GM12878 (cell line): ENCODE data around the gene ATL3. TPM values are rescaled to one million over a fixed set of nuclear protein-coding genes. Genes with fewer than 3 reads are reported as not detected.
A peak's percentile ranks its signal among the peaks of the same experiment; 100 is the strongest.

ENCODE experiments used
- ATAC-seq: fragments of 200-7000 bp; cut with Tn5 transposase; 3 replicates; pipeline ENCODE4 v1.9.1; 2020; ENCODE audit warnings: mild to moderate bottlenecking, moderate library complexity
- BruUV-seq: library from RNA; stranded (reverse); fragments of 400-500 nt; replicated peaks from 2 replicates; lab custom pipeline; 2021; lab: Mats Ljungman, UMichigan
- CTCF ChIA-PET: fragments of 300-600 bp; sonication (Branson Sonifier 250); formaldehyde crosslinking; extraction: SDS; loops from one replicate; lab custom pipeline; 2021; ENCODE audit warnings: inconsistent platforms; lab: Yijun Ruan, JAX
- POLR2A ChIA-PET: fragments of 350-600 bp; formaldehyde crosslinking; extraction: SDS; loops from one replicate; lab custom pipeline; 2021; ENCODE audit warnings: inconsistent platforms; lab: Charles Lee
- RAD21 ChIA-PET: fragments of 300-600 bp; sonication (Branson Sonifier 250); formaldehyde crosslinking; loops from one replicate; lab custom pipeline; 2023; ENCODE audit warnings: antibody characterized with exemption; ENCODE audit not compliant: unreplicated experiment; lab: Charles Lee
- SMC1A ChIA-PET: fragments of 300-600 bp; sonication (Branson Sonifier 250); formaldehyde crosslinking; loops from one replicate; lab custom pipeline; 2023; ENCODE audit not compliant: unreplicated experiment, uncharacterized antibody; lab: Charles Lee
- DNase-seq: peaks from one replicate; pipeline ENCODE4 v3.0.0-alpha.2; 2011; ENCODE audit warnings: low read depth, low spot score
- FAIRE-seq: peaks from 3 replicates; lab custom pipeline; 2011; peaks lifted over from hg19 to GRCh38; lab: Jason Lieb, UNC
- H2AFZ ChIP-seq: 2 replicates; pipeline ENCODE4 v1.6.0; 2011; ENCODE audit warnings: low read depth, low read length, control low read depth; ENCODE audit not compliant: control insufficient read depth
- H3K27ac ChIP-seq: 2 replicates; pipeline ENCODE4 v1.5.1; 2011; ENCODE audit warnings: control low read depth; ENCODE audit not compliant: control insufficient read depth, insufficient read depth
- H3K27me3 ChIP-seq, 2 experiments: replicated peaks in 1 of 2; 2 replicates each; pipeline versions ENCODE4 v1.6.0 to v1.6.1; 2011; ENCODE audit warnings: low read length in 1 of 2; ENCODE audit not compliant: control insufficient read depth in 2 of 2, insufficient read depth in 2 of 2
- H3K36me3 ChIP-seq, 2 experiments: 2 replicates each; pipeline ENCODE4 v1.5.1; 2011; ENCODE audit warnings: low read length in 1 of 2; ENCODE audit not compliant: control insufficient read depth in 2 of 2, insufficient read depth in 2 of 2
- H3K4me1 ChIP-seq: 2 replicates; pipeline ENCODE4 v1.6.1; 2011; ENCODE audit warnings: mild to moderate bottlenecking, low read length, moderate library complexity, mixed read lengths; ENCODE audit not compliant: control insufficient read depth, insufficient read depth
- H3K4me2 ChIP-seq: 2 replicates; pipeline ENCODE4 v1.6.0; 2011; ENCODE audit warnings: control low read depth; ENCODE audit not compliant: control insufficient read depth, insufficient read depth
- H3K4me3 ChIP-seq: fragments of 200-600 bp; sonication (generic); 2 replicates; pipeline ENCODE4 v1.5.1; 2016
- H3K79me2 ChIP-seq: 2 replicates; pipeline ENCODE4 v1.6.0; 2011; ENCODE audit warnings: low read length; ENCODE audit not compliant: control insufficient read depth, insufficient read depth
- H3K9ac ChIP-seq: 2 replicates; pipeline ENCODE4 v1.8.0; 2011; ENCODE audit warnings: low read length, control low read depth, mixed read lengths; ENCODE audit not compliant: control insufficient read depth, insufficient read depth
- H3K9me3 ChIP-seq: replicated peaks from 3 replicates; pipeline ENCODE4 v1.5.1; 2011; ENCODE audit warnings: mild to moderate bottlenecking, low read length; ENCODE audit not compliant: control insufficient read depth, insufficient read depth
- H4K20me1 ChIP-seq: 2 replicates; pipeline ENCODE4 v1.6.0; 2011; ENCODE audit not compliant: control insufficient read depth, insufficient read depth
- MEF2A ChIP-seq: IDR thresholded peaks from 2 replicates; pipeline ENCODE4 v1.6.1; 2011; ENCODE audit warnings: low read depth, mild to moderate bottlenecking, low read length, moderate library complexity; ENCODE audit not compliant: insufficient read depth
- NR2C1 ChIP-seq: fragments of 450-650 bp; IDR thresholded peaks from 2 replicates; pipeline ENCODE4 v1.6.1; 2017; ENCODE audit warnings: antibody characterized with exemption, mild to moderate bottlenecking, moderate library complexity
- NRF1 ChIP-seq: conservative IDR thresholded peaks from 2 replicates; pipeline ENCODE4 v1.6.1; 2011; ENCODE audit warnings: mild to moderate bottlenecking, low read depth, low read length, improper control_type of control experiment
- RAD21 ChIP-seq: IDR thresholded peaks from 2 replicates; pipeline ENCODE4 v1.6.1; 2011; ENCODE audit warnings: mild to moderate bottlenecking, low read depth, low read length, moderate library complexity; ENCODE audit not compliant: insufficient read depth
- REST ChIP-seq: IDR thresholded peaks from 2 replicates; pipeline ENCODE4 v1.6.1; 2012; ENCODE audit warnings: mild to moderate bottlenecking, low read depth, low read length
- SMC3 ChIP-seq: IDR thresholded peaks from 2 replicates; pipeline ENCODE4 v1.6.1; 2011; ENCODE audit warnings: low read length, improper control_type of control experiment, borderline replicate concordance
- WGBS: methylation state at CpG from one replicate; pipeline ENCODE4 v1.1.6; 2016; ENCODE audit warnings: low lambda C conversion rate; ENCODE audit not compliant: insufficient replicate concordance, insufficient coverage; ENCODE audit errors: missing lambda C conversion rate; 5-methylcytosine and 5-hydroxymethylcytosine counted together
- in situ Hi-C: fragments of 300-500 bp; cut with MboI; formaldehyde crosslinking; loops from 9 replicates; pipeline ENCODE4 v1.14.3; 2018; ENCODE audit warnings: mixed read lengths
- intact Hi-C: fragments of 100-400 bp; cut with micrococcal nuclease; formaldehyde crosslinking; loops from one replicate; pipeline ENCODE4 v1.14.2; 2022; ENCODE audit not compliant: unreplicated experiment
- polyA plus RNA-seq, 11 experiments: library from polyadenylated mRNA; depleted of rRNA in 4 of 11; unstranded in 6 of 11; stranded (reverse) in 5 of 11; fragments of >200 nt; fragmentation: Nextera tagmentation in 4 of 11; fragmentation: Illumina TruSeq in 1 of 11; extraction: Ambion mirVana in 4 of 11; extraction: Trizol in 1 of 11; gene quantifications; 1 replicate in 1 of 11; 2 replicates in 10 of 11; pipeline versions ENCODE4 v1.2.1 to v1.2.3, GENCODE V29; 2011 to 2016; ENCODE audit warnings: inconsistent platforms in 2 of 11, missing spikeins in 2 of 11, low read depth in 1 of 11
- total RNA-seq, 4 experiments: library from RNA; depleted of rRNA in 3 of 4; stranded (reverse); fragments of >200 nt in 3 of 4; fragmentation: Illumina TruSeq in 1 of 4; extraction: Trizol in 1 of 4; gene quantifications; 2 replicates each; pipeline versions ENCODE4 v1.2.1 to v1.2.3, GENCODE V29; 2013 to 2021
- TF ChIP-seq, protein P1 (sequence below), 3 experiments: IDR thresholded peaks in 2 of 3; conservative IDR thresholded peaks in 1 of 3; 2 replicates each; pipeline ENCODE4 v1.5.1; 2011; ENCODE audit warnings: low read depth in 3 of 3, low read length in 3 of 3, mild to moderate bottlenecking in 3 of 3, control low read depth in 2 of 3, moderate library complexity in 2 of 3, inconsistent platforms in 1 of 3, mixed read lengths in 1 of 3; ENCODE audit not compliant: control insufficient read depth in 2 of 3, insufficient read depth in 1 of 3; ENCODE audit errors: extremely low read depth in 1 of 3
- TF ChIP-seq, protein P2 (sequence below): IDR thresholded peaks from 2 replicates; pipeline ENCODE4 v1.6.1; 2011; ENCODE audit warnings: borderline replicate concordance, low read depth, mild to moderate bottlenecking, moderate library complexity, low read length; ENCODE audit not compliant: insufficient read depth, poor library complexity, severe bottlenecking

The ATL3 gene
- total and polyA plus RNA-seq, 10 of the 15 experiments (the other 5 are each of a cell fraction or from before 2014, with no cell fraction given) = 12.0 to 36.0 (median 21.5) TPM

- H3K79me2 ChIP-seq = no peaks in the 10 kb centered on the region
- H3K27me3 ChIP-seq = no peaks in the 10 kb centered on the region
- TF ChIP-seq SMC3 = peak; percentile 67
- peak; percentile 77 for TF ChIP-seq REST
- TF ChIP-seq, protein P1, sequence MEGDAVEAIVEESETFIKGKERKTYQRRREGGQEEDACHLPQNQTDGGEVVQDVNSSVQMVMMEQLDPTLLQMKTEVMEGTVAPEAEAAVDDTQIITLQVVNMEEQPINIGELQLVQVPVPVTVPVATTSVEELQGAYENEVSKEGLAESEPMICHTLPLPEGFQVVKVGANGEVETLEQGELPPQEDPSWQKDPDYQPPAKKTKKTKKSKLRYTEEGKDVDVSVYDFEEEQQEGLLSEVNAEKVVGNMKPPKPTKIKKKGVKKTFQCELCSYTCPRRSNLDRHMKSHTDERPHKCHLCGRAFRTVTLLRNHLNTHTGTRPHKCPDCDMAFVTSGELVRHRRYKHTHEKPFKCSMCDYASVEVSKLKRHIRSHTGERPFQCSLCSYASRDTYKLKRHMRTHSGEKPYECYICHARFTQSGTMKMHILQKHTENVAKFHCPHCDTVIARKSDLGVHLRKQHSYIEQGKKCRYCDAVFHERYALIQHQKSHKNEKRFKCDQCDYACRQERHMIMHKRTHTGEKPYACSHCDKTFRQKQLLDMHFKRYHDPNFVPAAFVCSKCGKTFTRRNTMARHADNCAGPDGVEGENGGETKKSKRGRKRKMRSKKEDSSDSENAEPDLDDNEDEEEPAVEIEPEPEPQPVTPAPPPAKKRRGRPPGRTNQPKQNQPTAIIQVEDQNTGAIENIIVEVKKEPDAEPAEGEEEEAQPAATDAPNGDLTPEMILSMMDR (IDR thresholded peaks at IDR 0.05 in 2 of 3, conservative IDR thresholded peaks at IDR 0.05 in 1 of 3; ENCODE audit: control insufficient read depth in 2 of 3, extremely low read depth in 1 of 3, insufficient read depth in 1 of 3, low read depth in 3 of 3, low read length in 3 of 3) = peak; percentile 66 to 79 (median 75)
- TF ChIP-seq, protein P2, sequence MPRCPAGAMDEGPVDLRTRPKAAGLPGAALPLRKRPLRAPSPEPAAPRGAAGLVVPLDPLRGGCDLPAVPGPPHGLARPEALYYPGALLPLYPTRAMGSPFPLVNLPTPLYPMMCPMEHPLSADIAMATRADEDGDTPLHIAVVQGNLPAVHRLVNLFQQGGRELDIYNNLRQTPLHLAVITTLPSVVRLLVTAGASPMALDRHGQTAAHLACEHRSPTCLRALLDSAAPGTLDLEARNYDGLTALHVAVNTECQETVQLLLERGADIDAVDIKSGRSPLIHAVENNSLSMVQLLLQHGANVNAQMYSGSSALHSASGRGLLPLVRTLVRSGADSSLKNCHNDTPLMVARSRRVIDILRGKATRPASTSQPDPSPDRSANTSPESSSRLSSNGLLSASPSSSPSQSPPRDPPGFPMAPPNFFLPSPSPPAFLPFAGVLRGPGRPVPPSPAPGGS = no peak
- no peak for TF ChIP-seq MEF2A
- peak; percentile 70 for TF ChIP-seq RAD21
- TF ChIP-seq NR2C1 = no peak
- no peak for TF ChIP-seq NRF1
- TF ChIP-seq, all 136 proteins: peak for 4
- ChIA-PET CTCF (interaction anchor here (1.1 to 4.6 kb wide), 6 partner anchors 11 to 145 kb away, joined by 3 to 22 read pairs (median 4); no protein-coding TSS in a partner anchor), SMC1A (interaction anchor here (1.1 to 3.3 kb wide), 5 partner anchors 9 to 113 kb away, joined by 3 to 19 read pairs (median 4); no protein-coding TSS in a partner anchor), POLR2A (interaction anchor here (0.5 kb wide), 1 partner anchor 42 kb away, joined by 3 read pairs; no protein-coding TSS in a partner anchor), RAD21 (interaction anchor here (1.0 kb wide), 1 partner anchor 43 kb away, joined by 3 read pairs; no protein-coding TSS in a partner anchor)
- DNase-seq (no peak), ATAC-seq (peak; percentile 69), FAIRE-seq (no peak)
- in situ Hi-C loops (no loop called here), intact Hi-C loops (loop anchor here (2.0 to 5.0 kb wide), 2 partner anchors 44 to 144 kb away; no protein-coding TSS in a partner anchor)
- no peaks in the 10 kb centered on the region for H3K4me1 ChIP-seq
- no peak overlapping the region for H2AFZ ChIP-seq
- H3K27ac ChIP-seq = no peak overlapping the region
- no peaks in the 10 kb centered on the region for H3K9me3 ChIP-seq
- 28% methylated on average over 4 of the region's 4 CpGs for WGBS
- BruUV-seq = no TSS peak
- H3K4me2 ChIP-seq = no peak overlapping the region
- H3K4me3 ChIP-seq = no peak overlapping the region
- no peaks in the 10 kb centered on the region for H4K20me1 ChIP-seq
- H3K36me3 ChIP-seq = no peaks in the 10 kb centered on the region; a peak in 1 of 4 replicates
- no peak overlapping the region for H3K9ac ChIP-seq
Measured at GRCh38 chr11:63592975-63593395, 78.2 kb downstream of the ATL3 start.
